HK-2 (cell line): ENCODE results near the gene EIF4E3.
A peak's percentile ranks its signal among the peaks of the same experiment; 100 is the strongest.

Experiments used
- DNase-seq: peaks from one replicate; pipeline ENCODE4 v3.0.0-alpha.2; 2018; ENCODE audit not compliant: unreplicated experiment

EIF4E3 gene

GRCh38 chr3:71689291-71689690, 35.9 kb downstream of the EIF4E3 start:
- DNase-seq, result no peak

GRCh38 chr3:71688121-71688520, 37.1 kb downstream of the EIF4E3 start:
- DNase-seq, result no peak

- DNase-seq, result no peak
Measured at GRCh38 chr3:71685686-71686085, 39.5 kb downstream of the EIF4E3 start.

- no peak for DNase-seq
Measured at GRCh38 chr3:71684757-71685386, 40.3 kb downstream of the EIF4E3 start.

GRCh38 chr3:71684046-71684756, 41.0 kb downstream of the EIF4E3 start:
- DNase-seq, result no peak

- peak; percentile 42 for DNase-seq
Measured at GRCh38 chr3:71681224-71681668, 44.0 kb downstream of the EIF4E3 start.

GRCh38 chr3:71680603-71681002, 44.6 kb downstream of the EIF4E3 start:
- no peak for DNase-seq

GRCh38 chr3:71676931-71677330, 48.3 kb downstream of the EIF4E3 start:
- DNase-seq, result no peak

GRCh38 chr3:71673486-71673885, 51.7 kb downstream of the EIF4E3 start:
- DNase-seq, result no peak

- DNase-seq, result no peak
Measured at GRCh38 chr3:71672807-71673206, 52.4 kb downstream of the EIF4E3 start.

GRCh38 chr3:71672340-71672739, 52.9 kb downstream of the EIF4E3 start:
- DNase-seq, result no peak

- no peak for DNase-seq
Measured at GRCh38 chr3:71671216-71671845, 53.9 kb downstream of the EIF4E3 start.

GRCh38 chr3:71662568-71662967, 62.6 kb downstream of the EIF4E3 start:
- no peak for DNase-seq

- no peak for DNase-seq
Measured at GRCh38 chr3:71662056-71662455, 63.1 kb downstream of the EIF4E3 start.

GRCh38 chr3:71659864-71660591, 65.2 kb downstream of the EIF4E3 start:
- no peak for DNase-seq

- no peak for DNase-seq
Measured at GRCh38 chr3:71657831-71658530, 67.2 kb downstream of the EIF4E3 start.

GRCh38 chr3:71655061-71655460, 70.1 kb downstream of the EIF4E3 start:
- no peak for DNase-seq

GRCh38 chr3:71653414-71653807, 71.8 kb downstream of the EIF4E3 start:
- no peak for DNase-seq

- DNase-seq, result peak; percentile 9
Measured at GRCh38 chr3:71652781-71653413, 72.3 kb downstream of the EIF4E3 start.

GRCh38 chr3:71651625-71652024, 73.6 kb downstream of the EIF4E3 start:
- no peak for DNase-seq

- no peak for DNase-seq
Measured at GRCh38 chr3:71650372-71650771, 74.8 kb downstream of the EIF4E3 start.
